GM23338 (cell line): ENCODE measurements around the gene SETD4. TPM values are rescaled to one million over a fixed set of nuclear protein-coding genes. Genes with fewer than 3 reads are reported as not detected.

Source experiments
- ATAC-seq: fragments of 200-7000 bp; cut with Tn5 transposase; 3 replicates; pipeline ENCODE4 v1.9.1; 2020
- DNase-seq: peaks from one replicate; pipeline ENCODE4 v3.0.0-alpha.2; 2015; ENCODE audit warnings: low spot score
- H2AFZ ChIP-seq: fragments of 200-600 bp; sonication (generic); 2 replicates; pipeline ENCODE4 v1.8.0; 2016; ENCODE audit warnings: antibody characterized with exemption, mild to moderate bottlenecking, moderate library complexity
- H3F3A ChIP-seq: fragments of 200-600 bp; sonication (generic); replicated peaks from 2 replicates; pipeline ENCODE4 v1.8.0; 2017; ENCODE audit warnings: antibody characterized with exemption, mixed run types, low read depth
- H3K27ac ChIP-seq: fragments of 200-600 bp; sonication (generic); 2 replicates; pipeline ENCODE4 v1.6.1; 2016; ENCODE audit warnings: low read depth
- H3K27me3 ChIP-seq: fragments of 200-600 bp; sonication (generic); 2 replicates; pipeline ENCODE4 v1.8.0; 2016; ENCODE audit warnings: mild to moderate bottlenecking, mixed run types, moderate library complexity; ENCODE audit not compliant: insufficient read depth
- H3K36me3 ChIP-seq: fragments of 200-600 bp; sonication (generic); 2 replicates; pipeline ENCODE4 v1.8.0; 2016; ENCODE audit warnings: mild to moderate bottlenecking; ENCODE audit not compliant: insufficient read depth
- H3K4me1 ChIP-seq: fragments of 200-600 bp; sonication (generic); 2 replicates; pipeline ENCODE4 v1.8.0; 2016; ENCODE audit warnings: mild to moderate bottlenecking, moderate library complexity; ENCODE audit not compliant: insufficient read depth
- H3K4me2 ChIP-seq: fragments of 200-600 bp; sonication (generic); 2 replicates; pipeline ENCODE4 v1.7.1; 2017; ENCODE audit warnings: mixed run types
- H3K4me3 ChIP-seq: fragments of 200-600 bp; sonication (generic); 2 replicates; pipeline ENCODE4 v1.6.1; 2016; ENCODE audit warnings: mixed run types
- H3K79me2 ChIP-seq: fragments of 200-600 bp; sonication (generic); replicated peaks from 2 replicates; pipeline ENCODE4 v1.8.0; 2017; ENCODE audit warnings: mild to moderate bottlenecking; ENCODE audit not compliant: insufficient read depth
- H3K9me2 ChIP-seq: fragments of 200-600 bp; sonication (generic); 2 replicates; pipeline ENCODE4 v1.8.0; 2017; ENCODE audit not compliant: insufficient read depth
- H4K20me1 ChIP-seq: fragments of 200-600 bp; sonication (generic); replicated peaks from 2 replicates; pipeline ENCODE4 v1.8.0; 2017; ENCODE audit warnings: mild to moderate bottlenecking; ENCODE audit not compliant: insufficient read depth
- H3K27ac Mint-ChIP-seq: 2 replicates; pipeline ENCODE4 v1.8.0; 2020; ENCODE audit warnings: inconsistent platforms, mild to moderate bottlenecking, moderate library complexity, mixed read lengths
- H3K27me3 Mint-ChIP-seq: 3 replicates; pipeline ENCODE4 v1.8.0; 2022; ENCODE audit warnings: low read depth, mild to moderate bottlenecking, moderate library complexity, mixed read lengths, inconsistent platforms; ENCODE audit not compliant: insufficient read depth, poor library complexity
- H3K36me3 Mint-ChIP-seq: 3 replicates; pipeline ENCODE4 v1.8.0; 2021; ENCODE audit warnings: low read depth, mild to moderate bottlenecking, inconsistent platforms, moderate library complexity, mixed read lengths
- H3K4me1 Mint-ChIP-seq: 3 replicates; pipeline ENCODE4 v1.8.0; 2020; ENCODE audit warnings: mild to moderate bottlenecking, inconsistent platforms, mixed read lengths
- H3K4me3 Mint-ChIP-seq: 3 replicates; pipeline ENCODE4 v1.8.0; 2021; ENCODE audit warnings: moderate library complexity, mild to moderate bottlenecking, inconsistent platforms, mixed read lengths
- H3K9me3 Mint-ChIP-seq: 3 replicates; pipeline ENCODE4 v1.8.0; 2020; ENCODE audit warnings: moderate library complexity, mild to moderate bottlenecking, inconsistent platforms, mixed read lengths
- CREB1 ChIP-seq: fragments of 250-450 bp; sonication (Bioruptor Pico); IDR thresholded peaks from 2 replicates; pipeline ENCODE4 v1.5.0; 2020; ENCODE audit warnings: low read depth, mild to moderate bottlenecking, moderate library complexity
- ETS1 ChIP-seq: IDR thresholded peaks from 2 replicates; pipeline ENCODE4 v1.6.1; 2016; ENCODE audit warnings: antibody characterized with exemption
- EZH2 ChIP-seq: fragments of 200-600 bp; sonication (generic); IDR thresholded peaks from one replicate; pipeline ENCODE4 v1.8.0; 2017; ENCODE audit warnings: antibody characterized with exemption, mild to moderate bottlenecking, low read depth; ENCODE audit not compliant: unreplicated experiment
- EZH2phosphoT487 ChIP-seq: fragments of 200-600 bp; sonication (generic); IDR thresholded peaks from one replicate; pipeline ENCODE4 v1.8.1; 2018; ENCODE audit warnings: antibody characterized with exemption; ENCODE audit not compliant: unreplicated experiment
- JUNB ChIP-seq: IDR thresholded peaks from one replicate; pipeline ENCODE4 v1.6.1; 2016; ENCODE audit warnings: antibody characterized with exemption; ENCODE audit not compliant: unreplicated experiment
- NANOG ChIP-seq: IDR thresholded peaks from 2 replicates; pipeline ENCODE4 v1.6.1; 2016; ENCODE audit warnings: antibody characterized with exemption, borderline replicate concordance
- POLR2AphosphoS5 ChIP-seq: IDR thresholded peaks from 2 replicates; pipeline ENCODE4 v1.6.1; 2016; ENCODE audit warnings: antibody characterized with exemption, low read depth
- REST ChIP-seq: IDR thresholded peaks from one replicate; pipeline ENCODE4 v1.6.1; 2018; ENCODE audit warnings: antibody characterized with exemption; ENCODE audit not compliant: unreplicated experiment
- STAT1 ChIP-seq: IDR thresholded peaks from one replicate; pipeline ENCODE4 v1.6.1; 2016; ENCODE audit warnings: antibody characterized with exemption; ENCODE audit not compliant: unreplicated experiment
- ZNF114 ChIP-seq: fragments of 250-450 bp; sonication (Bioruptor Pico); IDR thresholded peaks from 2 replicates; pipeline ENCODE4 v1.5.0; 2020; ENCODE audit warnings: mild to moderate bottlenecking, moderate library complexity
- ZNF331 ChIP-seq: fragments of 250-450 bp; sonication (Bioruptor Pico); IDR thresholded peaks from 2 replicates; pipeline ENCODE4 v1.5.0; 2020; ENCODE audit warnings: low read depth, mild to moderate bottlenecking, moderate library complexity
- ZNF462 ChIP-seq: fragments of 250-450 bp; sonication (Bioruptor Pico); IDR thresholded peaks from 2 replicates; pipeline ENCODE4 v1.5.0; 2020; ENCODE audit warnings: mild to moderate bottlenecking, moderate library complexity
- polyA plus RNA-seq: library from polyadenylated mRNA; unstranded; fragments of >200 nt; fragmentation: Nextera tagmentation; extraction: Ambion mirVana; gene quantifications from 2 replicates; pipeline ENCODE4 v1.2.1, GENCODE V29; 2016
- total RNA-seq: library from RNA; depleted of rRNA; stranded (reverse); fragments of >200 nt; shearing (Covaris generic); gene quantifications from 2 replicates; pipeline ENCODE4 v1.2.3, GENCODE V29; 2014
- TF ChIP-seq, protein P1 (sequence below), 2 experiments: fragments of 200-600 bp in 1 of 2; sonication (generic) in 1 of 2; conservative IDR thresholded peaks; 2 replicates each; pipeline versions ENCODE4 v1.5.1 to v1.6.1; 2016 to 2017; ENCODE audit warnings: antibody characterized with exemption in 2 of 2, low read depth in 2 of 2, mild to moderate bottlenecking in 2 of 2, moderate library complexity in 1 of 2

The SETD4 gene
- total and polyA plus RNA-seq, 2 experiments from 2014 or later: 32.5 to 45.1 TPM

GRCh38 chr21:36003776-36004175 lies 56.5 kb downstream of the SETD4 start:
- H3K27ac ChIP-seq: no peak overlapping the region
- Mint-ChIP-seq H3K4me3 (no peak overlapping the region), H3K27me3 (peaks cover 15% of the 10 kb centered on the region), H3K9me3 (peaks cover 25% of the 10 kb centered on the region), H3K4me1 (no peaks in the 10 kb centered on the region), H3K36me3 (peaks cover 5% of the 10 kb centered on the region; the same call in 2 of the 3 replicates), H3K27ac (no peak overlapping the region; the same call in 1 of the 2 replicates)
- H3K4me3 ChIP-seq: no peak overlapping the region
- no peaks in the 10 kb centered on the region for H3K79me2 ChIP-seq
- H3K9me2 ChIP-seq: peaks cover 7% of the 10 kb centered on the region; the same call in 1 of the 2 replicates
- DNase-seq (no peak), ATAC-seq (no peak)
- TF ChIP-seq REST: no peak
- TF ChIP-seq ETS1: no peak
- no peak for TF ChIP-seq ZNF331 (CRISPR knock-in tag)
- TF ChIP-seq, protein P1, sequence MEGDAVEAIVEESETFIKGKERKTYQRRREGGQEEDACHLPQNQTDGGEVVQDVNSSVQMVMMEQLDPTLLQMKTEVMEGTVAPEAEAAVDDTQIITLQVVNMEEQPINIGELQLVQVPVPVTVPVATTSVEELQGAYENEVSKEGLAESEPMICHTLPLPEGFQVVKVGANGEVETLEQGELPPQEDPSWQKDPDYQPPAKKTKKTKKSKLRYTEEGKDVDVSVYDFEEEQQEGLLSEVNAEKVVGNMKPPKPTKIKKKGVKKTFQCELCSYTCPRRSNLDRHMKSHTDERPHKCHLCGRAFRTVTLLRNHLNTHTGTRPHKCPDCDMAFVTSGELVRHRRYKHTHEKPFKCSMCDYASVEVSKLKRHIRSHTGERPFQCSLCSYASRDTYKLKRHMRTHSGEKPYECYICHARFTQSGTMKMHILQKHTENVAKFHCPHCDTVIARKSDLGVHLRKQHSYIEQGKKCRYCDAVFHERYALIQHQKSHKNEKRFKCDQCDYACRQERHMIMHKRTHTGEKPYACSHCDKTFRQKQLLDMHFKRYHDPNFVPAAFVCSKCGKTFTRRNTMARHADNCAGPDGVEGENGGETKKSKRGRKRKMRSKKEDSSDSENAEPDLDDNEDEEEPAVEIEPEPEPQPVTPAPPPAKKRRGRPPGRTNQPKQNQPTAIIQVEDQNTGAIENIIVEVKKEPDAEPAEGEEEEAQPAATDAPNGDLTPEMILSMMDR (conservative IDR thresholded peaks at IDR 0.05; ENCODE audit: low read depth in 2 of 2): no peak
- no peak for TF ChIP-seq JUNB
- no peak for TF ChIP-seq STAT1
- no peak for TF ChIP-seq ZNF114 (CRISPR knock-in tag)
- no peak for TF ChIP-seq ZNF462 (CRISPR knock-in tag)
- TF ChIP-seq NANOG: no peak
- no peak for TF ChIP-seq EZH2phosphoT487
- no peak for TF ChIP-seq POLR2AphosphoS5
- no peak for TF ChIP-seq CREB1
- TF ChIP-seq EZH2: no peak
- H3K27me3 ChIP-seq: no peaks in the 10 kb centered on the region
- H3K4me2 ChIP-seq: no peak overlapping the region
- no peak overlapping the region for H2AFZ ChIP-seq
- no peaks in the 10 kb centered on the region for H3K4me1 ChIP-seq
- H3F3A ChIP-seq: no peaks in the 10 kb centered on the region
- H4K20me1 ChIP-seq: no peaks in the 10 kb centered on the region
- no peaks in the 10 kb centered on the region; the same call in 1 of the 2 replicates for H3K36me3 ChIP-seq
